Measurements from ENCODE around the gene MRS2. TPM values are rescaled to one million over a fixed set of nuclear protein-coding genes. Genes with fewer than 3 reads are reported as not detected.

MRS2 gene
- total and polyA plus RNA-seq, 2 donors: 15.3 to 17.0 TPM

GRCh38 chr6:24432611-24433010 is 29.9 kb downstream of the MRS2 start:
- Histone ChIP-seq H3K4me3 (ENCODE audit: low read length in 2 of 2) (no peak overlapping the region), H3K27me3 (ENCODE audit: control insufficient read depth in 2 of 2, insufficient read depth in 1 of 2, low read length in 1 of 2) (no peaks in the 10 kb centered on the region), H3K27ac (ENCODE audit: low read depth in 1 of 2, low read length in 1 of 2) (no peak overlapping the region), H3K36me3 (ENCODE audit: control insufficient read depth in 2 of 2, insufficient read depth in 2 of 2, low read length in 1 of 2) (peaks cover 5 to 7% of the 10 kb centered on the region in 2 donors), H3K4me1 (ENCODE audit: control insufficient read depth in 2 of 2, insufficient read depth in 2 of 2, low read length in 2 of 2) (no peaks in the 10 kb centered on the region), H3K9me3 (ENCODE audit: control insufficient read depth in 2 of 2, insufficient read depth in 1 of 2, low read length in 1 of 2) (no peaks in the 10 kb centered on the region)
- DNase-seq (ENCODE audit: low read depth in 6 of 9, low spot score in 9 of 9): no peak
- 97% methylated on average over 9 of the region's 9 CpGs for WGBS

DNA sequence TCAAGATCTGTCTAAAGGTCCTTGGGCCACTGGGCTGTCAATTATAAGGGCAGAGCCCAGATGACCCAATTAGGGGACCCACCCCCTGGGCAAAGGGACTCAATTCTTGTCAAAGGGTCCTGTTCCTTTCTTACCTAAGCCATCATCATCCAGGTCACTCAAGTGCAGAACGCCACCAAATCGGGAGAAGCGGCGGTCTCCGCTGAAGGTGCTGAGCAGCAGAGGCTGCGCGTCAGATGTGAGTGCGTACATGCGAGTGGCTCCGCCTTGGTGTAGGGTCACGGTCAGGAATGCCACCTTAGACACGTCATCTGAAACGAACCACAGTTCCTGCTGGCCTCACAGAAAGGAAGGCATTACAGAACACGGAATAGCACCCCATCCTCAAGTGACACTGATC is 34.2 kb downstream of the MRS2 start:
- H3K4me1 ChIP-seq (ENCODE audit: control insufficient read depth in 2 of 2, insufficient read depth in 2 of 2, low read length in 2 of 2): peaks cover 5 to 16% of the 10 kb centered on the region in 2 donors
- WGBS: 92% methylated on average over 14 of the region's 14 CpGs
- H3K27me3 ChIP-seq (ENCODE audit: control insufficient read depth in 2 of 2, insufficient read depth in 1 of 2, low read length in 1 of 2): no peaks in the 10 kb centered on the region
- H3K9me3 ChIP-seq (ENCODE audit: control insufficient read depth in 2 of 2, insufficient read depth in 1 of 2, low read length in 1 of 2): no peaks in the 10 kb centered on the region
- peaks cover 0 to 4% of the 10 kb centered on the region in 2 donors for H3K36me3 ChIP-seq (ENCODE audit: control insufficient read depth in 2 of 2, insufficient read depth in 2 of 2, low read length in 1 of 2)
- no peak for DNase-seq (ENCODE audit: low read depth in 6 of 9, low spot score in 9 of 9)
- H3K4me3 ChIP-seq (ENCODE audit: low read length in 2 of 2): no peak overlapping the region
- H3K27ac ChIP-seq (ENCODE audit: low read depth in 1 of 2, low read length in 1 of 2): no peak overlapping the region

DNA sequence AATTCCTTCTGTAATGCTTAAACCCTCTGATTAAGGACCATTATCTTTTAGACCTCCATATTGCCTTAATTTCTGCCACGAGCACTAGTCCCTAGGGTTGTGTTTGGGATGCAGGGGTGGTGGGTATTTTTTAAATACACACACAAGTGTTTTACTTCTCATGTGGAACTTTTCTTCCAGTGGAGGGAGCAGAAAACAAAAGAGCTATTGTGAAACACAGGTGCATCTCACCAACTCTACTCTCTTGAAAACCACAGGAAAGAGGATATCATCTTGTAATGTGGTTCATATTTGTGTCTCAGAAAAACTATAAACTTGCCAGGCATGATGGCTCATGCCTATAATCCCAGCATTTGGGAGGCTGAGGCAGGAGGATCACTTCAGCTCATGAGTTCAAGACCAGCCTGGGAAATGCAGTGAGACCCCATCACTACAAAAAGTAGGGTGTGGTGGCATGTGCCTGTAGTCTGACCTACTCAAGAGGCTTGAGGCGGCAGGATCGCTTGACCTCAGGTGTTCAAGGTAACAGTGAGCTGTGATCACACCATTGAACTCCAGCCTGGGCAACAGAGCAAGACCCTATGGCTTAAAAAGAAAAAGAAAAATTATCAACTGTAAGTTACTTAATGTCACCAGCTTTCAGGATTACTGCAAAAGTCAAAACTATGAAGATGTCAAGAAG is 37.3 kb downstream of the MRS2 start:
- peaks cover 5 to 16% of the 10 kb centered on the region in 2 donors for H3K4me1 ChIP-seq (ENCODE audit: control insufficient read depth in 2 of 2, insufficient read depth in 2 of 2, low read length in 2 of 2)
- H3K4me3 ChIP-seq (ENCODE audit: low read length in 2 of 2): no peak overlapping the region
- WGBS: 68% methylated on average over 3 of the region's 3 CpGs
- no peaks in the 10 kb centered on the region for H3K27me3 ChIP-seq (ENCODE audit: control insufficient read depth in 2 of 2, insufficient read depth in 1 of 2, low read length in 1 of 2)
- no peaks in the 10 kb centered on the region for H3K9me3 ChIP-seq (ENCODE audit: control insufficient read depth in 2 of 2, insufficient read depth in 1 of 2, low read length in 1 of 2)
- H3K27ac ChIP-seq (ENCODE audit: low read depth in 1 of 2, low read length in 1 of 2): peak overlapping the region in 1 of 2 donors; percentile 50
- H3K36me3 ChIP-seq (ENCODE audit: control insufficient read depth in 2 of 2, insufficient read depth in 2 of 2, low read length in 1 of 2): peaks cover 0 to 4% of the 10 kb centered on the region in 2 donors
- DNase-seq (ENCODE audit: low read depth in 6 of 9, low spot score in 9 of 9): peak; percentile 24 to 84 (median 47)

- Histone ChIP-seq H3K4me3 (ENCODE audit: low read length in 2 of 2) (no peak overlapping the region), H3K27ac (ENCODE audit: low read depth in 1 of 2, low read length in 1 of 2) (no peak overlapping the region), H3K4me1 (ENCODE audit: control insufficient read depth in 2 of 2, insufficient read depth in 2 of 2, low read length in 2 of 2) (peaks cover 5 to 16% of the 10 kb centered on the region in 2 donors), H3K27me3 (ENCODE audit: control insufficient read depth in 2 of 2, insufficient read depth in 1 of 2, low read length in 1 of 2) (no peaks in the 10 kb centered on the region), H3K36me3 (ENCODE audit: control insufficient read depth in 2 of 2, insufficient read depth in 2 of 2, low read length in 1 of 2) (peaks cover 0 to 7% of the 10 kb centered on the region in 2 donors), H3K9me3 (ENCODE audit: control insufficient read depth in 2 of 2, insufficient read depth in 1 of 2, low read length in 1 of 2) (no peaks in the 10 kb centered on the region)
- DNase-seq (ENCODE audit: low read depth in 6 of 9, low spot score in 9 of 9): no peak
- 95% methylated on average over 16 of the region's 16 CpGs for WGBS
Measured at GRCh38 chr6:24440897-24441598, 38.3 kb downstream of the MRS2 start.

- no peak overlapping the region for H3K27ac ChIP-seq (ENCODE audit: low read depth in 1 of 2, low read length in 1 of 2)
- DNase-seq (ENCODE audit: low read depth in 6 of 9, low spot score in 9 of 9): no peak
- H3K9me3 ChIP-seq (ENCODE audit: control insufficient read depth in 2 of 2, insufficient read depth in 1 of 2, low read length in 1 of 2): no peaks in the 10 kb centered on the region
- H3K36me3 ChIP-seq (ENCODE audit: control insufficient read depth in 2 of 2, insufficient read depth in 2 of 2, low read length in 1 of 2): peaks cover 0 to 7% of the 10 kb centered on the region in 2 donors
- WGBS: 97% methylated on average over 3 of the region's 3 CpGs
- H3K27me3 ChIP-seq (ENCODE audit: control insufficient read depth in 2 of 2, insufficient read depth in 1 of 2, low read length in 1 of 2): no peaks in the 10 kb centered on the region
- H3K4me3 ChIP-seq (ENCODE audit: low read length in 2 of 2): no peak overlapping the region
- H3K4me1 ChIP-seq (ENCODE audit: control insufficient read depth in 2 of 2, insufficient read depth in 2 of 2, low read length in 2 of 2): peaks cover 5 to 16% of the 10 kb centered on the region in 2 donors
Measured at GRCh38 chr6:24441599-24441904, 38.8 kb downstream of the MRS2 start.

- H3K27me3 ChIP-seq (ENCODE audit: control insufficient read depth in 2 of 2, insufficient read depth in 1 of 2, low read length in 1 of 2): no peaks in the 10 kb centered on the region
- H3K36me3 ChIP-seq (ENCODE audit: control insufficient read depth in 2 of 2, insufficient read depth in 2 of 2, low read length in 1 of 2): peaks cover 3 to 4% of the 10 kb centered on the region in 2 donors
- 98% methylated on average over 4 of the region's 4 CpGs for WGBS
Measured at GRCh38 chr6:24444588-24444987, 41.9 kb downstream of the MRS2 start.

DNA sequence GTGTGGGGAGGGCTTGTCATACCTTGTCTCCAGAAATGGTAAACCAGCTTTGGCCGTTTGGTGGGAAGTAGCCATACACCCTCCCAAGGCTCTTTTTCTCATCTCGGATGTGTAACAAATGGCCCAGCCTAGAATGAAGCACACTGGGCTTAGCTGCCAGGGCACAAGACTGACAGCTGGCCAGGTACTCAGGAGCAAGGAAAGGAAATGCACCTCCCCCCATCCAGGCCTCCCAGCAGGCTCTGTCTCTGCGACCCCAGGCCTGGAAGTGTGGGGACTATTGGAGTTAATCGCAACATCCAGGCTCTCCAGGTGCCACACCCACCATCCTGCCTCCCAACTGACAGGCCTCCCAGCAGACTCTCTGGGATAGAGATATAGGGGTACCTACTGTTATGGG is 43.0 kb downstream of the MRS2 start:
- peaks cover 0 to 4% of the 10 kb centered on the region in 2 donors for H3K4me1 ChIP-seq (ENCODE audit: control insufficient read depth in 2 of 2, insufficient read depth in 2 of 2, low read length in 2 of 2)
- 86% methylated on average over 4 of the region's 4 CpGs for WGBS
- H3K27ac ChIP-seq (ENCODE audit: low read depth in 1 of 2, low read length in 1 of 2): no peak overlapping the region
- peaks cover 3 to 4% of the 10 kb centered on the region in 2 donors for H3K36me3 ChIP-seq (ENCODE audit: control insufficient read depth in 2 of 2, insufficient read depth in 2 of 2, low read length in 1 of 2)
- H3K27me3 ChIP-seq (ENCODE audit: control insufficient read depth in 2 of 2, insufficient read depth in 1 of 2, low read length in 1 of 2): no peaks in the 10 kb centered on the region
- no peaks in the 10 kb centered on the region for H3K9me3 ChIP-seq (ENCODE audit: control insufficient read depth in 2 of 2, insufficient read depth in 1 of 2, low read length in 1 of 2)
- H3K4me3 ChIP-seq (ENCODE audit: low read length in 2 of 2): no peak overlapping the region
- DNase-seq (ENCODE audit: low read depth in 6 of 9, low spot score in 9 of 9): no peak

More at GRCh38 chr6:24444588-24444987, 41.9 kb downstream of the MRS2 start:
- H3K4me1 ChIP-seq (ENCODE audit: control insufficient read depth in 2 of 2, insufficient read depth in 2 of 2, low read length in 2 of 2): peaks cover 5 to 13% of the 10 kb centered on the region in 2 donors
- H3K9me3 ChIP-seq (ENCODE audit: control insufficient read depth in 2 of 2, insufficient read depth in 1 of 2, low read length in 1 of 2): no peaks in the 10 kb centered on the region
- H3K4me3 ChIP-seq (ENCODE audit: low read length in 2 of 2): no peak overlapping the region
- no peak overlapping the region for H3K27ac ChIP-seq (ENCODE audit: low read depth in 1 of 2, low read length in 1 of 2)
- DNase-seq (ENCODE audit: low read depth in 6 of 9, low spot score in 9 of 9): no peak

- no peak overlapping the region for H3K27ac ChIP-seq (ENCODE audit: low read depth in 1 of 2, low read length in 1 of 2)
Measured at GRCh38 chr6:24446670-24447069, 43.9 kb downstream of the MRS2 start.

GRCh38 chr6:24448396-24448795 is 45.7 kb downstream of the MRS2 start:
- WGBS: 84% methylated on average over 4 of the region's 4 CpGs
- H3K36me3 ChIP-seq (ENCODE audit: control insufficient read depth in 2 of 2, insufficient read depth in 2 of 2, low read length in 1 of 2): peaks cover 3 to 4% of the 10 kb centered on the region in 2 donors
- peaks cover 12 to 13% of the 10 kb centered on the region in 2 donors for H3K4me1 ChIP-seq (ENCODE audit: control insufficient read depth in 2 of 2, insufficient read depth in 2 of 2, low read length in 2 of 2)
- no peak overlapping the region for H3K27ac ChIP-seq (ENCODE audit: low read depth in 1 of 2, low read length in 1 of 2)
- no peaks in the 10 kb centered on the region for H3K27me3 ChIP-seq (ENCODE audit: control insufficient read depth in 2 of 2, insufficient read depth in 1 of 2, low read length in 1 of 2)
- H3K4me3 ChIP-seq (ENCODE audit: low read length in 2 of 2): no peak overlapping the region
- no peaks in the 10 kb centered on the region for H3K9me3 ChIP-seq (ENCODE audit: control insufficient read depth in 2 of 2, insufficient read depth in 1 of 2, low read length in 1 of 2)
- no peak for DNase-seq (ENCODE audit: low read depth in 6 of 9, low spot score in 9 of 9)

More at GRCh38 chr6:24446670-24447069, 43.9 kb downstream of the MRS2 start:
- 96% methylated on average over 7 of the region's 7 CpGs for WGBS
- H3K27me3 ChIP-seq (ENCODE audit: control insufficient read depth in 2 of 2, insufficient read depth in 1 of 2, low read length in 1 of 2): no peaks in the 10 kb centered on the region
- H3K4me3 ChIP-seq (ENCODE audit: low read length in 2 of 2): no peak overlapping the region
- H3K4me1 ChIP-seq (ENCODE audit: control insufficient read depth in 2 of 2, insufficient read depth in 2 of 2, low read length in 2 of 2): peaks cover under 1 to 2% of the 10 kb centered on the region in 2 donors
- DNase-seq (ENCODE audit: low read depth in 6 of 9, low spot score in 9 of 9): no peak
- H3K9me3 ChIP-seq (ENCODE audit: control insufficient read depth in 2 of 2, insufficient read depth in 1 of 2, low read length in 1 of 2): no peaks in the 10 kb centered on the region
- peaks cover 3 to 4% of the 10 kb centered on the region in 2 donors for H3K36me3 ChIP-seq (ENCODE audit: control insufficient read depth in 2 of 2, insufficient read depth in 2 of 2, low read length in 1 of 2)

All from thymus (tissue), 11 donors.